Fibroblast of lung (primary cell): Measurements from ENCODE around the gene GABRR2. TPM values are rescaled to one million over a fixed set of nuclear protein-coding genes. Genes with fewer than 3 reads are reported as not detected.

Experiments
- DNase-seq, 2 donors: peaks; one replicate each; pipeline versions ENCODE4 v3.0.0 to v3.0.0-alpha.2; 2010; ENCODE audit warnings: low read depth in 2 of 2
- H2AFZ ChIP-seq: 2 replicates; pipeline ENCODE4 v1.5.1; 2012; ENCODE audit warnings: low read length, control low read depth, inconsistent platforms
- H3K27ac ChIP-seq: 2 replicates; pipeline ENCODE4 v1.5.1; 2011; ENCODE audit warnings: low read length, control low read depth; ENCODE audit not compliant: insufficient read depth
- H3K27me3 ChIP-seq: 2 replicates; pipeline ENCODE4 v1.5.1; 2011; ENCODE audit warnings: mild to moderate bottlenecking, low read length; ENCODE audit not compliant: control insufficient read depth, insufficient read depth
- H3K36me3 ChIP-seq: 2 replicates; pipeline ENCODE4 v1.5.1; 2011; ENCODE audit warnings: low read length; ENCODE audit not compliant: control insufficient read depth, insufficient read depth
- H3K4me1 ChIP-seq: 2 replicates; pipeline ENCODE4 v1.5.1; 2011; ENCODE audit warnings: low read length; ENCODE audit not compliant: control insufficient read depth, insufficient read depth; ENCODE audit errors: extremely low read depth
- H3K4me2 ChIP-seq: 2 replicates; pipeline ENCODE4 v1.5.1; 2011; ENCODE audit warnings: low read length, control low read depth; ENCODE audit not compliant: insufficient read depth; ENCODE audit errors: extremely low read depth
- H3K4me3 ChIP-seq, 4 experiments: fragments of 200-600 bp in 1 of 4; sonication (generic) in 1 of 4; replicated peaks in 1 of 4; 2 replicates each; pipeline ENCODE4 v1.5.1; 2011 to 2016; ENCODE audit warnings: low read length in 4 of 4, low read depth in 3 of 4, mild to moderate bottlenecking in 3 of 4, control low read depth in 2 of 4, inconsistent platforms in 1 of 4, mixed read lengths in 1 of 4; ENCODE audit not compliant: insufficient read depth in 1 of 4; ENCODE audit errors: control extremely low read depth in 1 of 4
- H3K79me2 ChIP-seq: 2 replicates; pipeline ENCODE4 v1.5.1; 2012; ENCODE audit warnings: mild to moderate bottlenecking, low read length, inconsistent platforms; ENCODE audit not compliant: control insufficient read depth, insufficient read depth
- H3K9ac ChIP-seq: 2 replicates; pipeline ENCODE4 v1.5.1; 2011; ENCODE audit warnings: mild to moderate bottlenecking, low read length, control low read depth; ENCODE audit not compliant: insufficient read depth
- H3K9me3 ChIP-seq: 2 replicates; pipeline ENCODE4 v1.5.1; 2012; ENCODE audit warnings: low read depth, low read length; ENCODE audit not compliant: control insufficient read depth, insufficient read depth
- H4K20me1 ChIP-seq: 2 replicates; pipeline ENCODE4 v1.5.1; 2011; ENCODE audit warnings: low read length; ENCODE audit not compliant: control insufficient read depth, insufficient read depth; ENCODE audit errors: extremely low read depth
- EZH2 ChIP-seq: IDR thresholded peaks from 2 replicates; pipeline ENCODE4 v1.5.1; 2012; ENCODE audit warnings: low read length, control low read depth, mild to moderate bottlenecking; ENCODE audit errors: missing control alignments
- polyA plus RNA-seq, 2 donors: library from polyadenylated mRNA; depleted of rRNA in 1 of 2; stranded (reverse) in 1 of 2; unstranded in 1 of 2; fragments of >200 nt; gene quantifications; 2 replicates each; pipeline ENCODE4 v1.2.1, GENCODE V29; 2011 to 2012; ENCODE audit warnings: missing spikeins in 1 of 2
- total RNA-seq: library from RNA; depleted of rRNA; stranded (reverse); fragments of >200 nt; gene quantifications from 2 replicates; pipeline ENCODE4 v1.2.1, GENCODE V29; 2014
- TF ChIP-seq, protein P1 (sequence below), 2 donors: IDR thresholded peaks in 1 of 2; conservative IDR thresholded peaks in 1 of 2; 1 replicate in 1 of 2; 2 replicates in 1 of 2; pipeline ENCODE4 v1.5.1; 2011 to 2012; ENCODE audit warnings: low read length in 2 of 2, control low read depth in 1 of 2, inconsistent platforms in 1 of 2, low read depth in 1 of 2, mild to moderate bottlenecking in 1 of 2

Gene GABRR2
- total and polyA plus RNA-seq, 2 donors (not counting 1 experiment from before 2014, with no cell fraction given), result 0.05 to 0.17 TPM

DNA sequence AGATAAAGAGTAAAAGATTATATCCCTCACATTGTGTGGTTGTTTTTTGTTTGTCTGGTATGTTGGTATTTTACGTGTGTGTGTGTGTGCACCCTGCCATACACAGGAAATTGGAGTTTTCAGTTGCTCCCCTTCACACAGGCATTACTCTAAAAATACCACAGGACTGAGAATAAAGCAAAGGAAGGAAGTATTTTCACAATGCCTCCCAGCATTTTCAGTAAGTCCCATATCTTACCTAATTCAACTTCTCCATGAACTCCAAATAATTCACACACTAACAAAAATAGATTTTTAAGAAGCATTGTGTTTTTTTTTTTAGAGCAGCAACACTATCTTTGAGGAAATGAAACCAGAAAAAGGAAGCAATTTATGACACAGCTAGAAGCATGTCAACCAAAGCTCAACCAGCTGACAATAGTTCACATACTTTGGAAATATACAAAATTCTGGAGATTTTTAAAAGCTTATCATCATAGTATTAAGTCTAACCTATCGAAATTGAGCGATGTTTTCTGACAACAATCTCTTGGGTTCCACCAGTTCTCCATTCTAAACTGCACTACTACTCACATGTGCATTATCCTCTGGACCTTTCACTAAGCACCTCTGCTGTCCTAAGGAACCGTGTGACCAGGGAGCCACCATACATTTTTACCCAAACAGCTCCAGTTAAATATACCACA lies 35.3 kb upstream of the GABRR2 start:
- no peaks in the 10 kb centered on the region for H3K36me3 ChIP-seq
- TF ChIP-seq, protein P1, sequence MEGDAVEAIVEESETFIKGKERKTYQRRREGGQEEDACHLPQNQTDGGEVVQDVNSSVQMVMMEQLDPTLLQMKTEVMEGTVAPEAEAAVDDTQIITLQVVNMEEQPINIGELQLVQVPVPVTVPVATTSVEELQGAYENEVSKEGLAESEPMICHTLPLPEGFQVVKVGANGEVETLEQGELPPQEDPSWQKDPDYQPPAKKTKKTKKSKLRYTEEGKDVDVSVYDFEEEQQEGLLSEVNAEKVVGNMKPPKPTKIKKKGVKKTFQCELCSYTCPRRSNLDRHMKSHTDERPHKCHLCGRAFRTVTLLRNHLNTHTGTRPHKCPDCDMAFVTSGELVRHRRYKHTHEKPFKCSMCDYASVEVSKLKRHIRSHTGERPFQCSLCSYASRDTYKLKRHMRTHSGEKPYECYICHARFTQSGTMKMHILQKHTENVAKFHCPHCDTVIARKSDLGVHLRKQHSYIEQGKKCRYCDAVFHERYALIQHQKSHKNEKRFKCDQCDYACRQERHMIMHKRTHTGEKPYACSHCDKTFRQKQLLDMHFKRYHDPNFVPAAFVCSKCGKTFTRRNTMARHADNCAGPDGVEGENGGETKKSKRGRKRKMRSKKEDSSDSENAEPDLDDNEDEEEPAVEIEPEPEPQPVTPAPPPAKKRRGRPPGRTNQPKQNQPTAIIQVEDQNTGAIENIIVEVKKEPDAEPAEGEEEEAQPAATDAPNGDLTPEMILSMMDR (conservative IDR thresholded peaks at IDR 0.05 in 1 of 2, IDR thresholded peaks at IDR 0.05 in 1 of 2; ENCODE audit: low read depth in 1 of 2, low read length in 2 of 2), result no peak
- TF ChIP-seq EZH2, result no peak
- H3K27me3 ChIP-seq, result no peaks in the 10 kb centered on the region
- peak overlapping the region; percentile 60 for H3K4me2 ChIP-seq
- DNase-seq, result peak in 1 of 2 donors; percentile 65
- no peaks in the 10 kb centered on the region for H4K20me1 ChIP-seq
- peak overlapping the region in 3 of 4 experiments; percentile 17 to 78 (median 33) for H3K4me3 ChIP-seq
- peaks cover 63% of the 10 kb centered on the region for H3K79me2 ChIP-seq
- no peak overlapping the region for H3K9ac ChIP-seq
- H2AFZ ChIP-seq, result no peak overlapping the region
- H3K4me1 ChIP-seq, result no peaks in the 10 kb centered on the region
- no peak overlapping the region for H3K27ac ChIP-seq
- H3K9me3 ChIP-seq, result no peaks in the 10 kb centered on the region

DNA sequence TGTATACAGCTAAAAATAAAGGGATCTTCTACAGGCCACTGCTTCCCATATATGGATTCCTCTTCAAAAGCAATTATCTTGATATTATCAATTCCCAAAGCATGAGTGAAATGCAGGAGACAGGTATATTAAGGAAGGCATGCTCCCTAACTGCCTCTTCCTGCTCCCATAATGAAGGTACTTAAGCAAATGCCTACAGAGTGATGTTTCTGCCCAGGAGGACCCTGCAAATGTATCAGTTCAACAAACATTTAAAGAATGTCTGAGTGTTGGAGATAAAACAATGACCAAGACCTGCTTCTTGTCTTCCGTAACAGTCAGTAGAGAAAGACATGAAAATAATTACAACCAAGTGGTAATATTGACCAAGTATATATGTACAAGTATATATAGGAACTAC lies 33.3 kb upstream of the GABRR2 start:
- no peak overlapping the region for H3K4me2 ChIP-seq
- H4K20me1 ChIP-seq, result no peaks in the 10 kb centered on the region
- peak in 1 of 2 donors; percentile 79 for DNase-seq

DNA sequence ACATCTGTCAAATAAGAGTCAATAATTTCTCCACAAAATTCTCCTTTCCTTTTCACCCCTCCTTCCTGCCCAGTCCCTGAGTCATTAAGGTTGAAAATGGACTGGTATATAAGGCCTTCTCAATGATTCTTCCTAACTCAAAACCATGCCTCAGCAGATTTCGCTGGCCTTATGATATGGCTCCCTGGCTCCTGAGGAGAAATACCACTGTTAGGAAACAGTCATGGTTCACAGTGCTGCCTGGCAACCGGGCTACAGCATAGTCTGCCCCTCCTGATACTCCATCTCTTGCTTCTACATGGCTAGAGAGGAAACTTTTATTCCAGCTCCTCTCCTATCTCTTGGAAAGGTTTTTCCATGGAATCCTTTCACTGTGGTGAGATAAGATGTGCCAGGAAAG lies 32.7 kb upstream of the GABRR2 start:
- H3K4me2 ChIP-seq, result no peak overlapping the region
- peaks cover 75% of the 10 kb centered on the region for H3K79me2 ChIP-seq
- H3K4me1 ChIP-seq, result no peaks in the 10 kb centered on the region
- TF ChIP-seq, protein P1 (conservative IDR thresholded peaks at IDR 0.05 in 1 of 2, IDR thresholded peaks at IDR 0.05 in 1 of 2; ENCODE audit: low read depth in 1 of 2, low read length in 2 of 2), result no peak
- TF ChIP-seq EZH2, result no peak
- no peaks in the 10 kb centered on the region for H4K20me1 ChIP-seq
- H3K36me3 ChIP-seq, result no peaks in the 10 kb centered on the region
- peak; percentile 25 to 47 for DNase-seq
- H3K27me3 ChIP-seq, result no peaks in the 10 kb centered on the region
- no peaks in the 10 kb centered on the region for H3K9me3 ChIP-seq
- H3K9ac ChIP-seq, result no peak overlapping the region
- no peak overlapping the region for H2AFZ ChIP-seq
- H3K27ac ChIP-seq, result no peak overlapping the region
- H3K4me3 ChIP-seq, result no peak overlapping the region

More for the DNA sequence above, 33.3 kb upstream of the GABRR2 start:
- H3K4me3 ChIP-seq, result no peak overlapping the region
- no peaks in the 10 kb centered on the region for H3K27me3 ChIP-seq
- peaks cover 74% of the 10 kb centered on the region for H3K79me2 ChIP-seq
- no peak overlapping the region for H3K27ac ChIP-seq
- TF ChIP-seq EZH2, result no peak
- TF ChIP-seq, protein P1 (conservative IDR thresholded peaks at IDR 0.05 in 1 of 2, IDR thresholded peaks at IDR 0.05 in 1 of 2; ENCODE audit: low read depth in 1 of 2, low read length in 2 of 2), result no peak
- H3K9me3 ChIP-seq, result no peaks in the 10 kb centered on the region
- H3K9ac ChIP-seq, result no peak overlapping the region
- no peaks in the 10 kb centered on the region for H3K4me1 ChIP-seq
- no peak overlapping the region for H2AFZ ChIP-seq
- no peaks in the 10 kb centered on the region for H3K36me3 ChIP-seq
